GM18873 (cell line): Measurements from ENCODE around the gene GPRASP1.
"Not testable (repeated sequence)": the region's sequence is repeated elsewhere in the genome, so short reads cannot be mapped to it uniquely, and the experiment has no call there.

Experiments used
- ATAC-seq: cut with Tn5 transposase; IDR thresholded peaks from one replicate; pipeline ENCODE4 v1.9.1; 2021; ENCODE audit warnings: mild to moderate bottlenecking, moderate library complexity, moderate number of reproducible peaks; ENCODE audit not compliant: unreplicated experiment, low FRiP score

GPRASP1 gene

GRCh38 chrX:102651242-102652011 is at the start of gene GPRASP1:
GPRASP1 (plus strand) TSS chrX:102651483; CDS start chrX:102653914, 2,431 bp downstream.
- ATAC-seq = no peak

- ATAC-seq = no peak
These were observed 47.0 kb upstream of the GPRASP1 start for GRCh38 chrX:102604327-102604726.

GRCh38 chrX:102606115-102606514 is 45.2 kb upstream of the GPRASP1 start:
- no peak for ATAC-seq

- no peak for ATAC-seq
These were observed 40.4 kb upstream of the GPRASP1 start for GRCh38 chrX:102610905-102611304.

- ATAC-seq = no peak
These were observed 27.2 kb upstream of the GPRASP1 start for GRCh38 chrX:102624105-102624504.

GRCh38 chrX:102627640-102628039 is 23.6 kb upstream of the GPRASP1 start:
- no peak for ATAC-seq

- ATAC-seq = no peak
These were observed 13.7 kb upstream of the GPRASP1 start for GRCh38 chrX:102637561-102637960.

- ATAC-seq = no peak
These were observed 411 bp upstream of the GPRASP1 start for GRCh38 chrX:102650903-102651241.

- peak; percentile 75 for ATAC-seq
These were observed 877 bp downstream of the GPRASP1 start for GRCh38 chrX:102652031-102652688.

- ATAC-seq = no peak
These were observed 3.4 kb downstream of the GPRASP1 start for GRCh38 chrX:102654696-102655095.

GRCh38 chrX:102658556-102658955 is 7.3 kb downstream of the GPRASP1 start:
- no peak for ATAC-seq

- peak; percentile 83 for ATAC-seq
These were observed 8.8 kb downstream of the GPRASP1 start for GRCh38 chrX:102659790-102660757.

GRCh38 chrX:102663820-102664219 is 12.5 kb downstream of the GPRASP1 start:
- ATAC-seq = not testable (repeated sequence)

- not testable (repeated sequence) for ATAC-seq
These were observed 15.8 kb downstream of the GPRASP1 start for GRCh38 chrX:102667034-102667433.

- no peak for ATAC-seq
These were observed 18.2 kb downstream of the GPRASP1 start for GRCh38 chrX:102669526-102669925.

GRCh38 chrX:102672856-102673255 is 21.6 kb downstream of the GPRASP1 start:
- no peak for ATAC-seq

- ATAC-seq = not testable (repeated sequence)
These were observed 26.2 kb downstream of the GPRASP1 start for GRCh38 chrX:102677479-102677878.

- ATAC-seq = no peak
These were observed 33.7 kb downstream of the GPRASP1 start for GRCh38 chrX:102684772-102685520.

- ATAC-seq = no peak
These were observed 43.5 kb downstream of the GPRASP1 start for GRCh38 chrX:102694749-102695148.

- ATAC-seq = no peak
These were observed 45.0 kb downstream of the GPRASP1 start for GRCh38 chrX:102696306-102696705.
